GM23338 (cell line): ENCODE results near the gene ZNF689. TPM values are rescaled to one million over a fixed set of nuclear protein-coding genes. Genes with fewer than 3 reads are reported as not detected.

Source experiments
- ATAC-seq: fragments of 200-7000 bp; cut with Tn5 transposase; 3 replicates; pipeline ENCODE4 v1.9.1; 2020
- DNase-seq: peaks from one replicate; pipeline ENCODE4 v3.0.0-alpha.2; 2015; ENCODE audit warnings: low spot score
- H2AFZ ChIP-seq: fragments of 200-600 bp; sonication (generic); 2 replicates; pipeline ENCODE4 v1.8.0; 2016; ENCODE audit warnings: antibody characterized with exemption, mild to moderate bottlenecking, moderate library complexity
- H3F3A ChIP-seq: fragments of 200-600 bp; sonication (generic); replicated peaks from 2 replicates; pipeline ENCODE4 v1.8.0; 2017; ENCODE audit warnings: antibody characterized with exemption, mixed run types, low read depth
- H3K27ac ChIP-seq: fragments of 200-600 bp; sonication (generic); 2 replicates; pipeline ENCODE4 v1.6.1; 2016; ENCODE audit warnings: low read depth
- H3K27me3 ChIP-seq: fragments of 200-600 bp; sonication (generic); 2 replicates; pipeline ENCODE4 v1.8.0; 2016; ENCODE audit warnings: mild to moderate bottlenecking, mixed run types, moderate library complexity; ENCODE audit not compliant: insufficient read depth
- H3K36me3 ChIP-seq: fragments of 200-600 bp; sonication (generic); 2 replicates; pipeline ENCODE4 v1.8.0; 2016; ENCODE audit warnings: mild to moderate bottlenecking; ENCODE audit not compliant: insufficient read depth
- H3K4me1 ChIP-seq: fragments of 200-600 bp; sonication (generic); 2 replicates; pipeline ENCODE4 v1.8.0; 2016; ENCODE audit warnings: mild to moderate bottlenecking, moderate library complexity; ENCODE audit not compliant: insufficient read depth
- H3K4me2 ChIP-seq: fragments of 200-600 bp; sonication (generic); 2 replicates; pipeline ENCODE4 v1.7.1; 2017; ENCODE audit warnings: mixed run types
- H3K4me3 ChIP-seq: fragments of 200-600 bp; sonication (generic); 2 replicates; pipeline ENCODE4 v1.6.1; 2016; ENCODE audit warnings: mixed run types
- H3K79me2 ChIP-seq: fragments of 200-600 bp; sonication (generic); replicated peaks from 2 replicates; pipeline ENCODE4 v1.8.0; 2017; ENCODE audit warnings: mild to moderate bottlenecking; ENCODE audit not compliant: insufficient read depth
- H3K9me2 ChIP-seq: fragments of 200-600 bp; sonication (generic); 2 replicates; pipeline ENCODE4 v1.8.0; 2017; ENCODE audit not compliant: insufficient read depth
- H4K20me1 ChIP-seq: fragments of 200-600 bp; sonication (generic); replicated peaks from 2 replicates; pipeline ENCODE4 v1.8.0; 2017; ENCODE audit warnings: mild to moderate bottlenecking; ENCODE audit not compliant: insufficient read depth
- H3K27ac Mint-ChIP-seq: 2 replicates; pipeline ENCODE4 v1.8.0; 2020; ENCODE audit warnings: inconsistent platforms, mild to moderate bottlenecking, moderate library complexity, mixed read lengths
- H3K27me3 Mint-ChIP-seq: 3 replicates; pipeline ENCODE4 v1.8.0; 2022; ENCODE audit warnings: low read depth, mild to moderate bottlenecking, moderate library complexity, mixed read lengths, inconsistent platforms; ENCODE audit not compliant: insufficient read depth, poor library complexity
- H3K36me3 Mint-ChIP-seq: 3 replicates; pipeline ENCODE4 v1.8.0; 2021; ENCODE audit warnings: low read depth, mild to moderate bottlenecking, inconsistent platforms, moderate library complexity, mixed read lengths
- H3K4me1 Mint-ChIP-seq: 3 replicates; pipeline ENCODE4 v1.8.0; 2020; ENCODE audit warnings: mild to moderate bottlenecking, inconsistent platforms, mixed read lengths
- H3K4me3 Mint-ChIP-seq: 3 replicates; pipeline ENCODE4 v1.8.0; 2021; ENCODE audit warnings: moderate library complexity, mild to moderate bottlenecking, inconsistent platforms, mixed read lengths
- H3K9me3 Mint-ChIP-seq: 3 replicates; pipeline ENCODE4 v1.8.0; 2020; ENCODE audit warnings: moderate library complexity, mild to moderate bottlenecking, inconsistent platforms, mixed read lengths
- CREB1 ChIP-seq: fragments of 250-450 bp; sonication (Bioruptor Pico); IDR thresholded peaks from 2 replicates; pipeline ENCODE4 v1.5.0; 2020; ENCODE audit warnings: low read depth, mild to moderate bottlenecking, moderate library complexity
- POLR2AphosphoS5 ChIP-seq: IDR thresholded peaks from 2 replicates; pipeline ENCODE4 v1.6.1; 2016; ENCODE audit warnings: antibody characterized with exemption, low read depth
- STAT1 ChIP-seq: IDR thresholded peaks from one replicate; pipeline ENCODE4 v1.6.1; 2016; ENCODE audit warnings: antibody characterized with exemption; ENCODE audit not compliant: unreplicated experiment
- ZNF114 ChIP-seq: fragments of 250-450 bp; sonication (Bioruptor Pico); IDR thresholded peaks from 2 replicates; pipeline ENCODE4 v1.5.0; 2020; ENCODE audit warnings: mild to moderate bottlenecking, moderate library complexity
- ZNF331 ChIP-seq: fragments of 250-450 bp; sonication (Bioruptor Pico); IDR thresholded peaks from 2 replicates; pipeline ENCODE4 v1.5.0; 2020; ENCODE audit warnings: low read depth, mild to moderate bottlenecking, moderate library complexity
- polyA plus RNA-seq: library from polyadenylated mRNA; unstranded; fragments of >200 nt; fragmentation: Nextera tagmentation; extraction: Ambion mirVana; gene quantifications from 2 replicates; pipeline ENCODE4 v1.2.1, GENCODE V29; 2016
- total RNA-seq: library from RNA; depleted of rRNA; stranded (reverse); fragments of >200 nt; shearing (Covaris generic); gene quantifications from 2 replicates; pipeline ENCODE4 v1.2.3, GENCODE V29; 2014
- TF ChIP-seq, protein P1 (sequence below): IDR thresholded peaks from one replicate; pipeline ENCODE4 v1.6.1; 2018; ENCODE audit warnings: antibody characterized with exemption; ENCODE audit not compliant: unreplicated experiment
- TF ChIP-seq, protein P2 (sequence below), 2 experiments: fragments of 200-600 bp in 1 of 2; sonication (generic) in 1 of 2; conservative IDR thresholded peaks; 2 replicates each; pipeline versions ENCODE4 v1.5.1 to v1.6.1; 2016 to 2017; ENCODE audit warnings: antibody characterized with exemption in 2 of 2, low read depth in 2 of 2, mild to moderate bottlenecking in 2 of 2, moderate library complexity in 1 of 2
- TF ChIP-seq, protein P3 (sequence below): fragments of 250-450 bp; sonication (Bioruptor Pico); IDR thresholded peaks from 2 replicates; pipeline ENCODE4 v1.5.0; 2020; ENCODE audit warnings: mild to moderate bottlenecking, moderate library complexity

ZNF689 gene
- total and polyA plus RNA-seq, 2 experiments from 2014 or later = 5.3 to 16.7 TPM

DNA sequence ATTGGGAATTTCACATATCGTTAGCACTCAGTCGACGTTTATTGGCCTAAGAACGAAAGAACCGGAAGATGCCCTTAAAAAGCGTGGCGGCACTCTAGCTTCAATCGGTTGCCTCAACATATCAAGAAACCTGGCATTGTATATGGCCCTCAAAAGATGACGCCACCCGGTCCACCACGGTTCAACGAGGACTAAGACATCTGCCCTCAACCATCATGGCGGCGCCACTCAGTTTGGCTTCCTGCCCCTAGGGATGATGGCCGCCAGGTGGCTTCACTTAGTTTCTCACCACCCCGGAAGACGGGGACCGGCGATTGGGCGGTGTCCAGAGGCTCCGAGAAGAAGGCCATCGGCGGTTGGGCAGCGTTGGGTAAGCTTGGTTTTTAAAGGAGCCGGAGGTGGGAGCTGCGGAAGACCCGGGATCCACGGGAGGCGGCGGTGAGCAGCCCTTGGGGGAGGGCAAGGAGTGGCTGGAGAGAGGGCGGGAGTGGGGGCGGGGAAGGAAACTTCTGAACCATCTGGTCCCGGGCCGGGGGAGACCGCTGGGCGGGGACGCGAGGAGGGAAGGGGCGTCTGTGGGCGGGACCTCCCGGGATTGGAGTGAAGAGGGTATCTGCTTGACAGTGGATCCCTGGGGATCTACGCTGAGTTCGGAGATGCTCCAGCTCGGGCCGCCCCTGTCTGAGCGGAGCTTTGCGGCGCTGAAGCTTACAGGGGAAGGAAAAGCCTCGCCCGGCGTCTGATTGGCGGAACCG, 40.4 kb upstream of the ZNF689 start, which contains the start of gene PRR14 (continued):
- TF ChIP-seq, protein P1, sequence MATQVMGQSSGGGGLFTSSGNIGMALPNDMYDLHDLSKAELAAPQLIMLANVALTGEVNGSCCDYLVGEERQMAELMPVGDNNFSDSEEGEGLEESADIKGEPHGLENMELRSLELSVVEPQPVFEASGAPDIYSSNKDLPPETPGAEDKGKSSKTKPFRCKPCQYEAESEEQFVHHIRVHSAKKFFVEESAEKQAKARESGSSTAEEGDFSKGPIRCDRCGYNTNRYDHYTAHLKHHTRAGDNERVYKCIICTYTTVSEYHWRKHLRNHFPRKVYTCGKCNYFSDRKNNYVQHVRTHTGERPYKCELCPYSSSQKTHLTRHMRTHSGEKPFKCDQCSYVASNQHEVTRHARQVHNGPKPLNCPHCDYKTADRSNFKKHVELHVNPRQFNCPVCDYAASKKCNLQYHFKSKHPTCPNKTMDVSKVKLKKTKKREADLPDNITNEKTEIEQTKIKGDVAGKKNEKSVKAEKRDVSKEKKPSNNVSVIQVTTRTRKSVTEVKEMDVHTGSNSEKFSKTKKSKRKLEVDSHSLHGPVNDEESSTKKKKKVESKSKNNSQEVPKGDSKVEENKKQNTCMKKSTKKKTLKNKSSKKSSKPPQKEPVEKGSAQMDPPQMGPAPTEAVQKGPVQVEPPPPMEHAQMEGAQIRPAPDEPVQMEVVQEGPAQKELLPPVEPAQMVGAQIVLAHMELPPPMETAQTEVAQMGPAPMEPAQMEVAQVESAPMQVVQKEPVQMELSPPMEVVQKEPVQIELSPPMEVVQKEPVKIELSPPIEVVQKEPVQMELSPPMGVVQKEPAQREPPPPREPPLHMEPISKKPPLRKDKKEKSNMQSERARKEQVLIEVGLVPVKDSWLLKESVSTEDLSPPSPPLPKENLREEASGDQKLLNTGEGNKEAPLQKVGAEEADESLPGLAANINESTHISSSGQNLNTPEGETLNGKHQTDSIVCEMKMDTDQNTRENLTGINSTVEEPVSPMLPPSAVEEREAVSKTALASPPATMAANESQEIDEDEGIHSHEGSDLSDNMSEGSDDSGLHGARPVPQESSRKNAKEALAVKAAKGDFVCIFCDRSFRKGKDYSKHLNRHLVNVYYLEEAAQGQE = no peak
- TF ChIP-seq, protein P2, sequence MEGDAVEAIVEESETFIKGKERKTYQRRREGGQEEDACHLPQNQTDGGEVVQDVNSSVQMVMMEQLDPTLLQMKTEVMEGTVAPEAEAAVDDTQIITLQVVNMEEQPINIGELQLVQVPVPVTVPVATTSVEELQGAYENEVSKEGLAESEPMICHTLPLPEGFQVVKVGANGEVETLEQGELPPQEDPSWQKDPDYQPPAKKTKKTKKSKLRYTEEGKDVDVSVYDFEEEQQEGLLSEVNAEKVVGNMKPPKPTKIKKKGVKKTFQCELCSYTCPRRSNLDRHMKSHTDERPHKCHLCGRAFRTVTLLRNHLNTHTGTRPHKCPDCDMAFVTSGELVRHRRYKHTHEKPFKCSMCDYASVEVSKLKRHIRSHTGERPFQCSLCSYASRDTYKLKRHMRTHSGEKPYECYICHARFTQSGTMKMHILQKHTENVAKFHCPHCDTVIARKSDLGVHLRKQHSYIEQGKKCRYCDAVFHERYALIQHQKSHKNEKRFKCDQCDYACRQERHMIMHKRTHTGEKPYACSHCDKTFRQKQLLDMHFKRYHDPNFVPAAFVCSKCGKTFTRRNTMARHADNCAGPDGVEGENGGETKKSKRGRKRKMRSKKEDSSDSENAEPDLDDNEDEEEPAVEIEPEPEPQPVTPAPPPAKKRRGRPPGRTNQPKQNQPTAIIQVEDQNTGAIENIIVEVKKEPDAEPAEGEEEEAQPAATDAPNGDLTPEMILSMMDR (conservative IDR thresholded peaks at IDR 0.05; ENCODE audit: low read depth in 2 of 2) = no peak

DNA sequence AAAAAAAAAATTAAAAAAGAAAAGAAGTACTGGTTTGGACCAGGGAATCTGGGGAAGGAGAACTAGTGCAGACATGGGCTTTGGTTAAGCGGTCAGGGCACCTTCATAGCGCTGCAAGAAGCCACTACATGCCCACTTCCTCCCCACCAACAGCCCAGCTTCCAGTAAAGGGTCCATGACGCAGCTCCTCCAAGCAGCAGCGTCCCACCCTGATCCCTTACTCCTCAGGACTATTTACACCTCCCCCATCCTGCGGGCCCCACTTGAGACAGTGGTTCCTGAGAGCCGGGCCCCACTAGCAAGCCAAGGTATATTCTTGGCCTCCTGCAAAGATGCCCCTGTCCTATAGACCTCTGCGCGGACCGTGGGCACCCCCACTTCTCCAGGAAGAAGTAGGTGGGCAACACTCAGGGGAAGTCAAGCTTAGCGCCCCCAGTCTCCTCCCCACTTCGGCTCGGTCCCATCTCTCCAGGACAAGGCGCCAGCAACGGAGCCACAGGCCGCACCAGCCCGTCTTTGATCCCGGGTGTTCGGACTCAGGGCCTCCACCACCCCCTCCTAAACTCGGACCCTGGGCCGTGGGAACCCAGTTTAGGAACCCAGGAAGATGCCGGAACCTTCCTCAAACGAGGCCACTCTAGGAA, 39.7 kb upstream of the ZNF689 start:
- no peak for ATAC-seq
- no peaks in the 10 kb centered on the region for H3K9me3 Mint-ChIP-seq
- Histone ChIP-seq H3K27me3 (peaks cover 15% of the 10 kb centered on the region), H3K4me3 (peak overlapping the region; percentile 38), H3K79me2 (no peaks in the 10 kb centered on the region), H2AFZ (peak overlapping the region; percentile 61; the same call in 1 of the 2 replicates), H3K27ac (peak overlapping the region; percentile 72), H3K9me2 (no peaks in the 10 kb centered on the region), H4K20me1 (no peaks in the 10 kb centered on the region; the same call in 1 of the 2 replicates), H3F3A (peaks cover 4% of the 10 kb centered on the region; the same call in 1 of the 2 replicates), H3K4me1 (no peaks in the 10 kb centered on the region), H3K36me3 (no peaks in the 10 kb centered on the region; the same call in 1 of the 2 replicates), H3K4me2 (peak overlapping the region; percentile 58)
- DNase-seq = no peak
- H3K4me1 Mint-ChIP-seq = peaks cover 11% of the 10 kb centered on the region
- H3K4me3 Mint-ChIP-seq = peak overlapping the region; percentile 87
- H3K27ac Mint-ChIP-seq = peak overlapping the region; percentile 93
- H3K27me3 Mint-ChIP-seq = peaks cover 34% of the 10 kb centered on the region
- H3K36me3 Mint-ChIP-seq = peaks cover 2% of the 10 kb centered on the region; the same call in 1 of the 3 replicates
- TF ChIP-seq, protein P3, sequence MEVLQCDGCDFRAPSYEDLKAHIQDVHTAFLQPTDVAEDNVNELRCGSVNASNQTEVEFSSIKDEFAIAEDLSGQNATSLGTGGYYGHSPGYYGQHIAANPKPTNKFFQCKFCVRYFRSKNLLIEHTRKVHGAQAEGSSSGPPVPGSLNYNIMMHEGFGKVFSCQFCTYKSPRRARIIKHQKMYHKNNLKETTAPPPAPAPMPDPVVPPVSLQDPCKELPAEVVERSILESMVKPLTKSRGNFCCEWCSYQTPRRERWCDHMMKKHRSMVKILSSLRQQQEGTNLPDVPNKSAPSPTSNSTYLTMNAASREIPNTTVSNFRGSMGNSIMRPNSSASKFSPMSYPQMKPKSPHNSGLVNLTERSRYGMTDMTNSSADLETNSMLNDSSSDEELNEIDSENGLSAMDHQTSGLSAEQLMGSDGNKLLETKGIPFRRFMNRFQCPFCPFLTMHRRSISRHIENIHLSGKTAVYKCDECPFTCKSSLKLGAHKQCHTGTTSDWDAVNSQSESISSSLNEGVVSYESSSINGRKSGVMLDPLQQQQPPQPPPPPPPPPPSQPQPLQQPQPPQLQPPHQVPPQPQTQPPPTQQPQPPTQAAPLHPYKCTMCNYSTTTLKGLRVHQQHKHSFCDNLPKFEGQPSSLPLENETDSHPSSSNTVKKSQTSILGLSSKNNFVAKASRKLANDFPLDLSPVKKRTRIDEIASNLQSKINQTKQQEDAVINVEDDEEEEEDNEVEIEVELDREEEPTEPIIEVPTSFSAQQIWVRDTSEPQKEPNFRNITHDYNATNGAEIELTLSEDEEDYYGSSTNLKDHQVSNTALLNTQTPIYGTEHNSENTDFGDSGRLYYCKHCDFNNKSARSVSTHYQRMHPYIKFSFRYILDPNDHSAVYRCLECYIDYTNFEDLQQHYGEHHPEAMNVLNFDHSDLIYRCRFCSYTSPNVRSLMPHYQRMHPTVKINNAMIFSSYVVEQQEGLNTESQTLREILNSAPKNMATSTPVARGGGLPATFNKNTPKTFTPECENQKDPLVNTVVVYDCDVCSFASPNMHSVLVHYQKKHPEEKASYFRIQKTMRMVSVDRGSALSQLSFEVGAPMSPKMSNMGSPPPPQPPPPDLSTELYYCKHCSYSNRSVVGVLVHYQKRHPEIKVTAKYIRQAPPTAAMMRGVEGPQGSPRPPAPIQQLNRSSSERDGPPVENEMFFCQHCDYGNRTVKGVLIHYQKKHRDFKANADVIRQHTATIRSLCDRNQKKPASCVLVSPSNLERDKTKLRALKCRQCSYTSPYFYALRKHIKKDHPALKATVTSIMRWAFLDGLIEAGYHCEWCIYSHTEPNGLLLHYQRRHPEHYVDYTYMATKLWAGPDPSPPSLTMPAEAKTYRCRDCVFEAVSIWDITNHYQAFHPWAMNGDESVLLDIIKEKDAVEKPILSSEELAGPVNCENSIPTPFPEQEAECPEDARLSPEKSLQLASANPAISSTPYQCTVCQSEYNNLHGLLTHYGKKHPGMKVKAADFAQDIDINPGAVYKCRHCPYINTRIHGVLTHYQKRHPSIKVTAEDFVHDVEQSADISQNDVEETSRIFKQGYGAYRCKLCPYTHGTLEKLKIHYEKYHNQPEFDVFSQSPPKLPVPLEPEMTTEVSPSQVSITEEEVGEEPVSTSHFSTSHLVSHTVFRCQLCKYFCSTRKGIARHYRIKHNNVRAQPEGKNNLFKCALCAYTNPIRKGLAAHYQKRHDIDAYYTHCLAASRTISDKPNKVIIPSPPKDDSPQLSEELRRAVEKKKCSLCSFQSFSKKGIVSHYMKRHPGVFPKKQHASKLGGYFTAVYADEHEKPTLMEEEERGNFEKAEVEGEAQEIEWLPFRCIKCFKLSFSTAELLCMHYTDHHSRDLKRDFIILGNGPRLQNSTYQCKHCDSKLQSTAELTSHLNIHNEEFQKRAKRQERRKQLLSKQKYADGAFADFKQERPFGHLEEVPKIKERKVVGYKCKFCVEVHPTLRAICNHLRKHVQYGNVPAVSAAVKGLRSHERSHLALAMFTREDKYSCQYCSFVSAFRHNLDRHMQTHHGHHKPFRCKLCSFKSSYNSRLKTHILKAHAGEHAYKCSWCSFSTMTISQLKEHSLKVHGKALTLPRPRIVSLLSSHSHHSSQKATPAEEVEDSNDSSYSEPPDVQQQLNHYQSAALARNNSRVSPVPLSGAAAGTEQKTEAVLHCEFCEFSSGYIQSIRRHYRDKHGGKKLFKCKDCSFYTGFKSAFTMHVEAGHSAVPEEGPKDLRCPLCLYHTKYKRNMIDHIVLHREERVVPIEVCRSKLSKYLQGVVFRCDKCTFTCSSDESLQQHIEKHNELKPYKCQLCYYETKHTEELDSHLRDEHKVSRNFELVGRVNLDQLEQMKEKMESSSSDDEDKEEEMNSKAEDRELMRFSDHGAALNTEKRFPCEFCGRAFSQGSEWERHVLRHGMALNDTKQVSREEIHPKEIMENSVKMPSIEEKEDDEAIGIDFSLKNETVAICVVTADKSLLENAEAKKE = no peak
- TF ChIP-seq STAT1 (no peak), CREB1 (CRISPR knock-in tag) (no peak), POLR2AphosphoS5 (no peak), ZNF331 (CRISPR knock-in tag) (no peak), ZNF114 (CRISPR knock-in tag) (no peak)
- TF ChIP-seq, protein P2 (conservative IDR thresholded peaks at IDR 0.05; ENCODE audit: low read depth in 2 of 2) = no peak
